Peyer's patch (tissue), 4 donors: ENCODE results near the gene SCLY.

Experiments used
- POLR2A ChIP-seq, 2 donors: fragments of 450-650 bp; IDR thresholded peaks; one replicate each; pipeline ENCODE4 v1.5.1; 2017; ENCODE audit warnings: antibody characterized with exemption in 2 of 2, mild to moderate bottlenecking in 2 of 2, moderate library complexity in 2 of 2
- TF ChIP-seq, protein P1 (sequence below), 6 experiments: fragments of 450-650 bp in 4 of 6; fragments of 200-600 bp in 2 of 6; sonication (generic) in 1 of 6; IDR thresholded peaks; one replicate each; pipeline ENCODE4 v1.5.1; 2017 to 2019; ENCODE audit warnings: antibody characterized with exemption in 6 of 6, mild to moderate bottlenecking in 3 of 6, moderate library complexity in 1 of 6

DNA sequence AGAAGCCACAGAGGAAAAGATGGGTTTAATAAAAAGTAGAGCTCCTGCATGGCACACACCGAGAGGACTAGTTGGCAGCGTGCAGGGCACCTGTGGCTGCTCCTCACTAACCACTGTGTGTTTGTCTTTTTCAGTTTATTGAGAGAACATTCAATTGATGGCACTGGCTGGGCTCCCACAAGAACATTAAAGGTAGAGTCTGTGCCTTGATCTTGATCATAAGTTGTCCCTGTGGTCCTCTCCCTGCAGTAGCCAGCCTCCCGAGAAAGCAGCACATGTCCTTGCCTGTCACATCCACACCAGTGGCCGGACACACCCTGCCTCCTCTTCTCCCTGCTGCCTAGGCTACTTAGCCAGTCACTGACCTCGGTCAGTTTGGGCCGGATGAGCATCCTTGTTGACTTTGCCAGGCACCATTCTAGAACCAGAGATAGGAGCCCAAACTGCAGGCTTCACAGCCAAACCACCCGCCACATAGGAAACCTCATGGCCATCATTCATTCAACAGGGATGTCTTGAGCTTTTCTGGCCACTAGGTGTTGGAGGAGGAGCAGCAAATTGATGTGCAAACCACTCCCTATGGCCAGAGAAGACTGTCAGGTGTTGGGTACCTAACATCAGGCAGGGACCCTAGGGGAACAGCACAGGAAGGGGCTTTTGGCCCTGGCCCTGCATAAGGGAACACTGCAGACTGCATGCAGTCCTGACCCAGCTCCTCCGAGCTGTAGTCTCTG, 30.2 kb upstream of the SCLY start:
- TF ChIP-seq, protein P1, sequence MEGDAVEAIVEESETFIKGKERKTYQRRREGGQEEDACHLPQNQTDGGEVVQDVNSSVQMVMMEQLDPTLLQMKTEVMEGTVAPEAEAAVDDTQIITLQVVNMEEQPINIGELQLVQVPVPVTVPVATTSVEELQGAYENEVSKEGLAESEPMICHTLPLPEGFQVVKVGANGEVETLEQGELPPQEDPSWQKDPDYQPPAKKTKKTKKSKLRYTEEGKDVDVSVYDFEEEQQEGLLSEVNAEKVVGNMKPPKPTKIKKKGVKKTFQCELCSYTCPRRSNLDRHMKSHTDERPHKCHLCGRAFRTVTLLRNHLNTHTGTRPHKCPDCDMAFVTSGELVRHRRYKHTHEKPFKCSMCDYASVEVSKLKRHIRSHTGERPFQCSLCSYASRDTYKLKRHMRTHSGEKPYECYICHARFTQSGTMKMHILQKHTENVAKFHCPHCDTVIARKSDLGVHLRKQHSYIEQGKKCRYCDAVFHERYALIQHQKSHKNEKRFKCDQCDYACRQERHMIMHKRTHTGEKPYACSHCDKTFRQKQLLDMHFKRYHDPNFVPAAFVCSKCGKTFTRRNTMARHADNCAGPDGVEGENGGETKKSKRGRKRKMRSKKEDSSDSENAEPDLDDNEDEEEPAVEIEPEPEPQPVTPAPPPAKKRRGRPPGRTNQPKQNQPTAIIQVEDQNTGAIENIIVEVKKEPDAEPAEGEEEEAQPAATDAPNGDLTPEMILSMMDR (IDR thresholded peaks at IDR 0.05): no peak
- no peak for TF ChIP-seq POLR2A (IDR thresholded peaks at IDR 0.05)
